LNCaP clone FGC (cell line): ENCODE data around the gene NBDY.

Experiments
- DNase-seq: peaks from one replicate; pipeline ENCODE4 v3.0.0-alpha.2; 2011; ENCODE audit warnings: low read depth
- H3K4me3 ChIP-seq: 2 replicates; pipeline ENCODE4 v1.5.1; 2011; ENCODE audit warnings: mild to moderate bottlenecking, low read depth, low read length, control low read depth
- TF ChIP-seq, protein P1 (sequence below): IDR thresholded peaks from 2 replicates; pipeline ENCODE4 v1.5.1; 2012; ENCODE audit warnings: mild to moderate bottlenecking; ENCODE audit not compliant: control insufficient read depth, insufficient read depth; ENCODE audit errors: extremely low read depth

NBDY gene

GRCh38 chrX:56795309-56795868 is 66.3 kb downstream of the NBDY start:
- H3K4me3 ChIP-seq: no peak overlapping the region
- TF ChIP-seq, protein P1, sequence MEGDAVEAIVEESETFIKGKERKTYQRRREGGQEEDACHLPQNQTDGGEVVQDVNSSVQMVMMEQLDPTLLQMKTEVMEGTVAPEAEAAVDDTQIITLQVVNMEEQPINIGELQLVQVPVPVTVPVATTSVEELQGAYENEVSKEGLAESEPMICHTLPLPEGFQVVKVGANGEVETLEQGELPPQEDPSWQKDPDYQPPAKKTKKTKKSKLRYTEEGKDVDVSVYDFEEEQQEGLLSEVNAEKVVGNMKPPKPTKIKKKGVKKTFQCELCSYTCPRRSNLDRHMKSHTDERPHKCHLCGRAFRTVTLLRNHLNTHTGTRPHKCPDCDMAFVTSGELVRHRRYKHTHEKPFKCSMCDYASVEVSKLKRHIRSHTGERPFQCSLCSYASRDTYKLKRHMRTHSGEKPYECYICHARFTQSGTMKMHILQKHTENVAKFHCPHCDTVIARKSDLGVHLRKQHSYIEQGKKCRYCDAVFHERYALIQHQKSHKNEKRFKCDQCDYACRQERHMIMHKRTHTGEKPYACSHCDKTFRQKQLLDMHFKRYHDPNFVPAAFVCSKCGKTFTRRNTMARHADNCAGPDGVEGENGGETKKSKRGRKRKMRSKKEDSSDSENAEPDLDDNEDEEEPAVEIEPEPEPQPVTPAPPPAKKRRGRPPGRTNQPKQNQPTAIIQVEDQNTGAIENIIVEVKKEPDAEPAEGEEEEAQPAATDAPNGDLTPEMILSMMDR: no peak
- DNase-seq: no peak

GRCh38 chrX:56796641-56797395 is 67.8 kb downstream of the NBDY start:
- no peak overlapping the region for H3K4me3 ChIP-seq
- TF ChIP-seq, protein P1: no peak
- DNase-seq: no peak

DNA sequence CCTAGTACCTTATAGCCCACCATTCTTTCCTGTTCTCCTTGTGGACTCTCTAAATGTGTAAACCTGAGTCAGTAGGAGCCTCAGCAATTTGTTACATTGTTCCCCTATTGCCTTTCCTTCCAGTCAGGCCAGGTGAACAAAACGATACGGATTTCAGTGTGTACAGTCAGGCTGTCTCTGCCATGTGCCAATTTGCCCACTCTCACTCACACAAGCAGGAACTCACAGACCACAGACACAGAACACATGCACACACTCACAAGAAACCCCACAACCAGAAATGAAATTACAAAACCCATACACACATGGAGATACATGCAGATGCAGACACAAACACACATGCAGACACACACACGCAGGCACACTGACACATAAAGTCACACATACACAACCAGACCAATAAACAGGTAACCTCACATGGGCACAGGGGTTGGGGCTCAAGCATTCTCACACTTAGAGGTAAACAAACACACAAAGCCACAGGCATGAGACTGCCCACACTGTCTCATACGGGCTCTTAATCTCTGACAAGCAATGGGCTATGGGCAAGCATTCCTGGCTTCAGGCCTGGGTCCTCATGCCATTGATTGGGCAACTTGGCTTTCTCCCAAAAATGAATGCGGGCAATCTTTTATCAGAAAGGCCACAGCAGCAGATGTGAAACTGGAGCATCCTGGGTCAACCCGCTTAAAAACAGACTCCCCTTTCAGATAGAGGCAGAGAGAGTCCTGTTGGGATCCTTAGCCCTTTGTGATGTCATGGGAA is 68.7 kb downstream of the NBDY start:
- no peak for DNase-seq
- H3K4me3 ChIP-seq: no peak overlapping the region
- TF ChIP-seq, protein P1: no peak

DNA sequence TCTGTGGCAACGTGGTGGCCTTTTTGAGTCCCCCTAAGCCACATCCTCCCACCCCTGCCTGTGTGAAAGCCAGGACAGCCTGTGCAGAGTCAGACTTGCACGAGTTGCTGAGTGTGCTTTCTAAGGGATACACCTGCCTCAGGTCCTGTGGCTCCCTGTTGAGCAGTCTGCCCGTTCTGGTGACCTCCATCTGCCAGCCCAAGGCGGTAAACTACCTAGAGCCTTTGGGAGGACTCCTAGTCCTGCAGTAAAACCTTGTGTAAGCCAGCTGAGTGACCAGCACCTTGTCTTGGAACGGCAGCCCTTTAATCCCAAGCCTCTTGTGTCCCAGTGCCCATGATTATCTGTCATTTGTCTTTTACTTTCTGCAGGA is 69.3 kb downstream of the NBDY start:
- DNase-seq: no peak
- TF ChIP-seq, protein P1: no peak
- no peak overlapping the region for H3K4me3 ChIP-seq

- TF ChIP-seq, protein P1: no peak
- no peak for DNase-seq
- no peak overlapping the region for H3K4me3 ChIP-seq
Observed at GRCh38 chrX:56798866-56799758, 70.1 kb downstream of the NBDY start.

- TF ChIP-seq, protein P1: no peak
- DNase-seq: no peak
- no peak overlapping the region for H3K4me3 ChIP-seq
Observed at GRCh38 chrX:56800307-56800706, 71.3 kb downstream of the NBDY start.
